Mucosa of descending colon (tissue), 3 donors: ENCODE results near the gene CLIP2. TPM values are rescaled to one million over a fixed set of nuclear protein-coding genes. Genes with fewer than 3 reads are reported as not detected.
"Not testable (repeated sequence)": the region's sequence is repeated elsewhere in the genome, so short reads cannot be mapped to it uniquely, and the experiment has no call there.

Experiments used
- ATAC-seq: fragments of 200-7000 bp; cut with Tn5 transposase; one replicate; pipeline ENCODE4 v1.9.1; 2020; ENCODE audit warnings: mild to moderate bottlenecking, moderate library complexity
- DNase-seq, 3 donors: peaks; one replicate each; pipeline ENCODE4 v3.0.0-alpha.2; 2020
- H3K36me3 ChIP-seq: fragments of 200-600 bp; one replicate; pipeline ENCODE4 v1.8.0; 2021; ENCODE audit warnings: low read depth, mild to moderate bottlenecking
- H3K4me1 ChIP-seq: fragments of 200-600 bp; one replicate; pipeline ENCODE4 v1.8.0; 2021; ENCODE audit warnings: low read depth, mild to moderate bottlenecking
- H3K4me3 ChIP-seq: fragments of 200-600 bp; one replicate; pipeline ENCODE4 v1.8.0; 2021; ENCODE audit warnings: mild to moderate bottlenecking
- H3K9me3 ChIP-seq: fragments of 200-600 bp; one replicate; pipeline ENCODE4 v1.8.0; 2021; ENCODE audit warnings: mild to moderate bottlenecking
- intact Hi-C, 2 donors: fragments of 100-400 bp; cut with DNase I in 1 of 2; cut with micrococcal nuclease in 1 of 2; formaldehyde crosslinking; loops; one replicate each; pipeline versions ENCODE4 v1.11.0 to v1.11.1; 2022; cut with DNase I, micrococcal nuclease
- total RNA-seq, 3 donors: library from RNA; stranded (reverse); fragmentation: NEBNext Ultra II Directional in 2 of 3; extraction: Animal tissue kit (Norgen Biotek cat#: 25700) in 2 of 3; gene quantifications; one replicate each; pipeline versions ENCODE4 v1.2.1 to v1.2.4, GENCODE V29; 2021 to 2023
- TF ChIP-seq, protein P1 (sequence below): fragments of 200-600 bp; IDR thresholded peaks from one replicate; pipeline ENCODE4 v1.8.0; 2022; ENCODE audit warnings: antibody characterized with exemption, mild to moderate bottlenecking
- donor health status: DM: no; HTN: no; CAD: no; lungs with moderate emphysema.
- donor health status: DM: no; HTN: no; CAD: no.
- donor health status: DM: no; HTN: yes; CAD: no.

CLIP2 gene
- total RNA-seq, 3 donors from 2014 or later: 57.6 to 77.7 (median 67.1) TPM

DNA sequence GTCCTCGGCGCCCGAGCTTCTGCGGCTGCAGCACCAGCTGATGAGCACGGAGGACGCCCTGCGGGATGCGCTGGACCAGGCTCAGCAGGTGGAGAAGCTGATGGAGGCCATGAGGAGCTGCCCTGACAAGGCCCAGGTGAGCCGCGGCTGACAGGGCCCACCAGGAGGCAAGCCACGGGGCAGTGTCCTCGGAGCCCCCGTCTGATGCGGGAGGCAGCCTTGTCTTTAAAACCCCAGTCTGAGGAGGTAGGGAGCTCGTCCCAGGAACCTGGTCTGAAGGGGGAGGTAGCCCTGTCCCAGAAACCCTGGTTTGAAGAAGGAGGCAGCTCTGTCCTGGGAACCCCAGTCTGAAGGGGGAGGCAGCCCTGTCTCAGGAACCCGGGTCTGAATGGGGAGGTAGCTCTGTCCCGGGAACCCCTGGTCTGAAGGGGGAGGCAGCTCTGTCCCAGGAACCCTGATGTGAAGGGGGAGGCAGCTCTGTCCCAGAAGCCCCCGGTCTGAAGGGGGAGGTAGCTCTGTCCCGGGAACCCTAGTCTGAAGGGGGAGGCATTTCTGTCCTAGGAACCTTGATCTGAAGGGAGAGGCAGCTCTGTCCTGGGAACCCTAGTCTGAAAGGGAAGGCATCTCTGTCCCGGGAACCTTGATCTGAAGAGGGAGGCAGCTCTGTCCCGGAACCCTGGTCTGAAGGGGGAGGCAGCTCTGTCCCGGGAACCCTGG, 111.4 kb downstream of the CLIP2 start:
- no peaks in the 10 kb centered on the region for H3K9me3 ChIP-seq
- intact Hi-C loops: loop anchor here (5.0 to 10.0 kb wide), 2 partner anchors 193 to 316 kb away; partner anchors contain the start of gene LIMK1 (in 1 of the 2)
- peak; percentile 7 for ATAC-seq

DNA sequence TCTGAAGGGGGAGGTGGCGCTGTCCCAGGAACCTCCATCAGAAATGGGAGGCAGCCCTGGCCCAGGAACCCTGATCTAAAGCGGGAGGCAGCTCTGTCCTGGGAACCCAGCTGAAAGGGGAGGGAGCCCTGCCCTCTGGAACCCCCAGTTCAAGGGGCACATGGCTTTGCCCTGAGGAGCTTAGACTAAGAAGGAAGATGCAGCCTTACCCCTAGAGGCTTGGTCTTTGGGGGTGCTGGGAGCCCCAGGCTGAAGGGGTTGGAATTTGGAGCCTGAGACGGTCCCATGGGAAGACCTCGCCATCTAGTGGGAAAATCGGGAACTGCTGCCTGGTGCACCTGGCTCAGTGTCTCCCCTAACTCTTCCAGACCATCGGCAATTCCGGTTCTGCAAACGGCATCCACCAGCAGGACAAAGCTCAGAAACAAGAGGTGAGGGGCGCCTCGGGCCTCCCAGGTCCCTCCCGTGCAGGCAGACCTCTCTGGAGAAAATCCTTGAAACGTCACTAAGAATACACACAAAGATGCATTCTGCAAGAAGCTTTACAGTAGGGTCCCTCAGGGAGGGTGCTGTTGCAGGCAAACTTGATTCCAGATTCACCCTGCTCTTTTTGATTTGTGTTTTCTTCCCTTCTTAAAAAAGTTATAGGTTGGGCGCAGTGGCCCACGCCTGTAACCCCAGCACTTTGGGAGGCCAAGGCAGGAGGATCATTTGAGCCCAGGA, 112.1 kb downstream of the CLIP2 start:
- H3K9me3 ChIP-seq: no peaks in the 10 kb centered on the region
- intact Hi-C loops: loop anchor here (5.0 to 10.0 kb wide), 2 partner anchors 194 to 316 kb away; partner anchors contain the start of gene LIMK1 (in 1 of the 2)
- peak in 2 of 3 donors; percentile 77 to 90 for DNase-seq
- H3K4me3 ChIP-seq: no peak overlapping the region
- TF ChIP-seq, protein P1, sequence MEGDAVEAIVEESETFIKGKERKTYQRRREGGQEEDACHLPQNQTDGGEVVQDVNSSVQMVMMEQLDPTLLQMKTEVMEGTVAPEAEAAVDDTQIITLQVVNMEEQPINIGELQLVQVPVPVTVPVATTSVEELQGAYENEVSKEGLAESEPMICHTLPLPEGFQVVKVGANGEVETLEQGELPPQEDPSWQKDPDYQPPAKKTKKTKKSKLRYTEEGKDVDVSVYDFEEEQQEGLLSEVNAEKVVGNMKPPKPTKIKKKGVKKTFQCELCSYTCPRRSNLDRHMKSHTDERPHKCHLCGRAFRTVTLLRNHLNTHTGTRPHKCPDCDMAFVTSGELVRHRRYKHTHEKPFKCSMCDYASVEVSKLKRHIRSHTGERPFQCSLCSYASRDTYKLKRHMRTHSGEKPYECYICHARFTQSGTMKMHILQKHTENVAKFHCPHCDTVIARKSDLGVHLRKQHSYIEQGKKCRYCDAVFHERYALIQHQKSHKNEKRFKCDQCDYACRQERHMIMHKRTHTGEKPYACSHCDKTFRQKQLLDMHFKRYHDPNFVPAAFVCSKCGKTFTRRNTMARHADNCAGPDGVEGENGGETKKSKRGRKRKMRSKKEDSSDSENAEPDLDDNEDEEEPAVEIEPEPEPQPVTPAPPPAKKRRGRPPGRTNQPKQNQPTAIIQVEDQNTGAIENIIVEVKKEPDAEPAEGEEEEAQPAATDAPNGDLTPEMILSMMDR: peak; percentile 94
- peak; percentile 79 for ATAC-seq
- H3K4me1 ChIP-seq: no peaks in the 10 kb centered on the region
- peaks cover 6% of the 10 kb centered on the region for H3K36me3 ChIP-seq

More for the DNA sequence above, 111.4 kb downstream of the CLIP2 start:
- DNase-seq: no peak
- Histone ChIP-seq H3K36me3 (peaks cover 6% of the 10 kb centered on the region), H3K4me1 (no peaks in the 10 kb centered on the region), H3K4me3 (no peak overlapping the region)
- TF ChIP-seq, protein P1: no peak

DNA sequence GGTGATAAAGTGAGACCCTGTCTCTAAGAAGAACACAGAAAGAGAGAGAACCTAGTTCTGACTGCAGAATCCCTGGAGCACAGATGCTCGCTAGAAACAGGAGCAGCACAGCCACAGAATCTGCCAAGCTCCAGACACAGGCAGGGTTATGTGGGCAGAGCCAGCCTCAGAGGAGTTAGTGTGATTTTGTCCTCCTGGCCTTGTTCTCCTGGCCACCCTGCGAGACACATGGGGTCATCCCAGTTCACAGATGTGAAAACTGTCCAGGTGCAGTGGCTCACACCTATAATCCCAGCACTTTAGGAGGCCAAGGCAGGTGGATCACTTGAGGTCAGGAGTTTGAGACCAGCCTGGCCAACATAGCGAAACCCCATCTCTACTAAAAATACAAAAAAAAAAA, 113.5 kb downstream of the CLIP2 start:
- DNase-seq, H3K4me3 ChIP-seq, H3K36me3 ChIP-seq, ATAC-seq, H3K9me3 ChIP-seq, H3K4me1 ChIP-seq: not testable (repeated sequence)
- intact Hi-C loops: loop anchor here (5.0 to 10.0 kb wide), 2 partner anchors 195 to 318 kb away; partner anchors contain the start of gene LIMK1 (in 1 of the 2)

DNA sequence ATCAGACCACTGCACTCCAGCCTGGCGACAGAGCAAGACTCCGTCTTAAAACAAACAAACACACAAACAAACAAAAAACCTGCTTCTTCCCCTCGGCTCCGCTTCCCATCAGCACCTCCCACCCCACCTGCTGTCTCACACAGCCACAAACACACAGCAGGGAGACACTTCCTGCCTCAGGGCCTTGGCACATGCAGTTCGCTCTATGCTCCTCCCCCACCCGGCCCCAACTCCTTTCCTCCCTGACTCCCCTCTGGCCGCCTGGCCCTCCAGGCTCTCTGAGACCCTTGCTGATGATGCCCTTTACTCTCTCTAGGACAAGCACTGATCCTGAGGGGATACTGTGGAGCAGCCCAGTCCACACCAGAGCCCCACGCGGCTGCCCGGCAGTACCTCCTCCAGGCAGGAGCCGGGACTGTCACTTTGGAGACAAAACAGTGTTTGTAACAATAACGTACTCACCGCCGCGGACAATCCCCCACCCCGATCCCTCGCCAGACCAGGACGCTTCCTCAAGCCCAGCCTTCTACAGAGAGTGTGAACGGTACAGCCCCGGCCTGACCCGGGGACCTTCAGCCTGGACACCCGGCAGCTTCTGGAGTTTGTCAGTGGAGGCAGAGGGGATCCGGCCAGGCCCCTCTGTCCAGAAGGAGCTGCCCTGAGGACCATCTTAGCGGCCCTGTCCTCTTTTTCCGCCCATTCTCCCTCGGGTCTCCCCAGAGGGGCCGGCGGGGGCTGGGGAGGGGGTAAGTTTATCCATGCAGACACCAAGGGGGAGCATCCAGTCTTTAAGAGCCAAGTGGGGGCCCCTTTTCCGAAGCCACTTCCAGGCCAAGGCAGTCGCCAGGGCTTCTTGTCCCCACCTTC, 114.5 kb downstream of the CLIP2 start:
- DNase-seq (no peak), ATAC-seq (no peak)
- TF ChIP-seq, protein P1: no peak
- Histone ChIP-seq H3K4me1 (no peaks in the 10 kb centered on the region), H3K36me3 (no peaks in the 10 kb centered on the region), H3K9me3 (no peaks in the 10 kb centered on the region), H3K4me3 (no peak overlapping the region)
- intact Hi-C loops: loop anchor here (5.0 to 10.0 kb wide), 2 partner anchors 196 to 319 kb away; partner anchors contain the start of gene LIMK1 (in 1 of the 2)

DNA sequence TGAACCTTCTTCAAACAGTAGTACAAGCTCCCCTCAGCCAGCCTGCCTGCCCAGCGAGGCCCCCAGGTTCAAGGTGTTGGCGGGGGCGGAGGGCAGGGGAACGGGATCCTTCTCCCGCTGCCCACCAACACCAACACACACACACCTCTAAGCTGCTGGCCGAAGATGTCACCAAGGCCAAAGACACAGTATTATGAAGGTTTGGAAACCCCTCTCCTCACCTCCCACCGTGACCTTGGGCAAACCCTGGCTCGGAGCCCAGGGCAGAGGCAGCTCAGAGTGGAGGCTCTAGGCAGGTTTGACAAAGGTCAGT, 115.1 kb downstream of the CLIP2 start:
- intact Hi-C loops: loop anchor here (5.0 to 10.0 kb wide), 2 partner anchors 197 to 320 kb away; partner anchors contain the start of gene LIMK1 (in 1 of the 2)

More for the DNA sequence above, 115.1 kb downstream of the CLIP2 start:
- Histone ChIP-seq H3K9me3 (no peaks in the 10 kb centered on the region), H3K36me3 (no peaks in the 10 kb centered on the region), H3K4me1 (no peaks in the 10 kb centered on the region), H3K4me3 (no peak overlapping the region)
- TF ChIP-seq, protein P1: no peak
- no peak for ATAC-seq
- DNase-seq: peak in 1 of 3 donors; percentile 5
